HFFc6 (cell line): ENCODE measurements around the gene KDM6A. TPM values are rescaled to one million over a fixed set of nuclear protein-coding genes. Genes with fewer than 3 reads are reported as not detected.

ENCODE experiments used
- DNase-seq: peaks from one replicate; pipeline ENCODE4 v3.0.0-alpha.2; 2018
- H3K27ac Mint-ChIP-seq: 2 replicates; pipeline ENCODE4 v1.8.0; 2020; ENCODE audit warnings: mild to moderate bottlenecking, mixed read lengths
- H3K27me3 Mint-ChIP-seq: 2 replicates; pipeline ENCODE4 v1.8.0; 2021; ENCODE audit warnings: mild to moderate bottlenecking, moderate library complexity, mixed read lengths; ENCODE audit not compliant: insufficient read depth
- H3K36me3 Mint-ChIP-seq: 2 replicates; pipeline ENCODE4 v1.8.0; 2021; ENCODE audit warnings: low read depth, mixed read lengths
- H3K4me1 Mint-ChIP-seq: 2 replicates; pipeline ENCODE4 v1.8.0; 2020; ENCODE audit warnings: low read depth, mixed read lengths
- H3K4me3 Mint-ChIP-seq: 2 replicates; pipeline ENCODE4 v1.8.0; 2020; ENCODE audit warnings: mild to moderate bottlenecking, moderate library complexity, mixed read lengths
- H3K9me3 Mint-ChIP-seq: 2 replicates; pipeline ENCODE4 v1.8.0; 2020; ENCODE audit warnings: mild to moderate bottlenecking, mixed read lengths
- CTCF ChIP-seq: fragments of 200-600 bp; sonication (generic); IDR thresholded peaks from 2 replicates; pipeline ENCODE4 v1.5.0; 2021; ENCODE audit warnings: antibody characterized with exemption, mild to moderate bottlenecking
- total RNA-seq, 6 experiments: library from RNA; stranded (reverse); fragmentation: NEBNext Ultra II Directional; extraction: Animal tissue kit (Norgen Biotek cat#: 25700); gene quantifications; 2 replicates in 1 of 6; 3 replicates in 5 of 6; pipeline ENCODE4 v1.2.3, GENCODE V29; 2021

Gene KDM6A
- total RNA-seq, 6 experiments from 2014 or later: 6.4 to 14.3 (median 9.0) TPM

DNA sequence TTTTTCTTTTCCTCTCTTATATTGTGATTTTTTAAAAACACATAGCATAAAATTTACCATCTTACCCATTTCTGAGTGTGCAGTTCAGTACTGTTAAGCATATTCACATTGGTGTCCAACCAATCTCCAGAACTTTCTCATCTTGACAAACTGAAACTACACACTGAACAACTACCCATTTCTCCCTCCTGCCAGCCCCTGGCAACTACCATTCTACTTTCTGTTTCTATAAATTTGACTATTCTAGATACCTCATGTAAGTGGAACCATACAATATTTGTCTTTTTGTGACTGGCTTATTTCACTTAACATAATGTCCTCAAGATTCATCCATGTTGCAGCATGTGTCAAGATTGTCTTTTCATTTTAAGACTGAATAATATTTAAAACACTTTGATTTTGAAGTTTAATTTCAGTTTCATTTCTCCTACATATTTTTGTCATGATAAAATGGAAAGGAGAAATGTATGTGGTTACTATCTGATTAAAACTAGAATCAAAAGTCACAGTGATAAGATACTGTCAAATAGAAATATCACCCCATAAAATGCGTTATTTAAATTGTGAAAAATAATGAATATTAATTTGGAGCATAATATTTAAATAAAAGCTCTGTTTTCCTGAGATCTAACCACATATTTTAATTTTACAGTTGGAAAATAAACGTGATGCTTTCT lies 204.9 kb downstream of the KDM6A start:
- no peak for DNase-seq

GRCh38 chrX:45083314-45083713 lies 210.3 kb downstream of the KDM6A start:
- Mint-ChIP-seq H3K4me1 (no peaks in the 10 kb centered on the region), H3K27ac (no peak overlapping the region), H3K27me3 (no peaks in the 10 kb centered on the region), H3K36me3 (no peaks in the 10 kb centered on the region), H3K9me3 (no peaks in the 10 kb centered on the region), H3K4me3 (no peak overlapping the region)
- DNase-seq: no peak
- TF ChIP-seq CTCF: no peak

More for the DNA sequence above, 204.9 kb downstream of the KDM6A start:
- peak overlapping the region; percentile 36 for H3K27ac Mint-ChIP-seq
- no peaks in the 10 kb centered on the region for H3K27me3 Mint-ChIP-seq
- H3K9me3 Mint-ChIP-seq: no peaks in the 10 kb centered on the region
- H3K4me1 Mint-ChIP-seq: peaks cover 19% of the 10 kb centered on the region
- H3K36me3 Mint-ChIP-seq: peaks cover 7% of the 10 kb centered on the region
- no peak overlapping the region for H3K4me3 Mint-ChIP-seq
- TF ChIP-seq CTCF: no peak

DNA sequence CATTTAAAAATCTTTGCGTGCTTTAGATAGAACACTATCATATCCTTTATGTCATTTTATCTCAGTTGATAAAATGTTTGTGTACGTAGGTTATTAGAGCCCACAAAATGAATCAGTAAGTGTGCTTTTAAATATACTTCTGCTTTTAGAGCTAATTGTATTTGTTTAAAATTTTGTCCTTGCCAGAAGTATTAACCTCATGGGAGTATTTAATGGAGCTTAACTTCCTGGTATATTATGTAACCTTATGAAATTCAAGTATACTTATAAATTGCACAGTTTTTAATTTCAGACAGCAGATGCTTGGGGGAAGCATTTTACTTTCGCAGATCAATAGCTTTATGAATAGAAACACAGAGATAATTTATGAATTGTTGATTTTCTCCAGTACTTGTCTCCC lies 237.5 kb downstream of the KDM6A start:
- Mint-ChIP-seq H3K4me3 (no peak overlapping the region), H3K36me3 (peaks cover 8% of the 10 kb centered on the region), H3K9me3 (no peaks in the 10 kb centered on the region; the same call in 1 of the 2 replicates), H3K27me3 (no peaks in the 10 kb centered on the region), H3K27ac (no peak overlapping the region), H3K4me1 (no peaks in the 10 kb centered on the region)
- DNase-seq: no peak
- no peak for TF ChIP-seq CTCF

GRCh38 chrX:45126158-45126557 lies 253.2 kb downstream of the KDM6A start:
- no peak for DNase-seq
- Mint-ChIP-seq H3K36me3 (no peaks in the 10 kb centered on the region), H3K27me3 (peaks cover 2% of the 10 kb centered on the region), H3K4me1 (no peaks in the 10 kb centered on the region), H3K9me3 (peaks cover 10% of the 10 kb centered on the region; the same call in 1 of the 2 replicates), H3K27ac (no peak overlapping the region), H3K4me3 (no peak overlapping the region)
- no peak for TF ChIP-seq CTCF

DNA sequence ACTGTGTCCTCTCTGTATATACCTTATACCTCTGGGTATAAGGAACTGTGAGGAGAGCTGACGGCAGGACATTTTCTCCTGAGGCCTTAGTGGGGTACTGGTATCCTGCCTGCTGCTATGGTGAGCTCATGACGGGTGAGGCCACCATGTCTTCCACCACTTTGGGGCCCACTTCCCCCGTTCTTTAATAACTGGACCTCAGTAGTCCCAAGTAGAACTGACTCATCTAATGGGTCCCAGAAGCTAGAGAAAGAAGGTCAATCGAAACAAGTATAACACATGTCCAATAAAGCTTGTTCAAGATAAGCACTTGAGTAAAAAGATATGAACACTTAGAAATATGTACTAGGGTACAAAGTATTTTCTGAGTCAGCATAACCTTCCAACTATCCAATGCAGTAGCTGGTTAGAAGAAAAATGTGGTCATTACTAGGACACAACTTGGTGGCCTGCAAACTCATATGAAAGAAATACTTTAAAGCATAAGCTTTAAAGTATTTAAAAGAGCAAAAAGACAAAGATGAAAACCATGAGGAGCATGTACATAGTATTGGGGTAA lies 256.0 kb downstream of the KDM6A start:
- Mint-ChIP-seq H3K36me3 (no peaks in the 10 kb centered on the region), H3K4me1 (no peaks in the 10 kb centered on the region), H3K27ac (no peak overlapping the region), H3K4me3 (no peak overlapping the region), H3K9me3 (peaks cover 10% of the 10 kb centered on the region; the same call in 1 of the 2 replicates), H3K27me3 (peaks cover 4% of the 10 kb centered on the region)
- no peak for DNase-seq
- TF ChIP-seq CTCF: no peak
